Omental fat pad (tissue), 4 donors: ENCODE results near the gene MRPS27. TPM values are rescaled to one million over a fixed set of nuclear protein-coding genes. Genes with fewer than 3 reads are reported as not detected.

Experiments used
- ATAC-seq: fragments of 150-250 bp; one replicate; pipeline ENCODE4 v1.9.1; 2016; ENCODE audit warnings: mild to moderate bottlenecking, moderate library complexity; ENCODE audit not compliant: low FRiP score
- DNase-seq: peaks from one replicate; pipeline ENCODE4 v3.0.0-alpha.2; 2019; ENCODE audit warnings: low spot score
- CTCF ChIP-seq, 3 donors: fragments of 450-650 bp; IDR thresholded peaks; one replicate each; pipeline ENCODE4 v1.5.1; 2016 to 2017; ENCODE audit warnings: antibody characterized with exemption in 3 of 3, mild to moderate bottlenecking in 3 of 3, moderate library complexity in 2 of 3
- total RNA-seq, 4 donors: library from RNA; depleted of rRNA; stranded (reverse); fragments of >200 nt; gene quantifications; one replicate each; pipeline ENCODE4 v1.1.0, GENCODE V29; 2016

MRPS27 gene
- total RNA-seq, 4 donors from 2014 or later: 45.4 to 53.9 (median 51.4) TPM

GRCh38 chr5:72209147-72210115 is 110.6 kb downstream of the MRPS27 start:
- TF ChIP-seq CTCF (IDR thresholded peaks at IDR 0.05): no peak
- ATAC-seq (no peak), DNase-seq (no peak)

GRCh38 chr5:72208324-72208926 is 111.6 kb downstream of the MRPS27 start:
- ATAC-seq: no peak
- no peak for DNase-seq
- no peak for TF ChIP-seq CTCF (IDR thresholded peaks at IDR 0.05)

GRCh38 chr5:72206994-72207393 is 113.0 kb downstream of the MRPS27 start:
- ATAC-seq (no peak), DNase-seq (no peak)
- no peak for TF ChIP-seq CTCF (IDR thresholded peaks at IDR 0.05)

GRCh38 chr5:72206160-72206559 is 113.9 kb downstream of the MRPS27 start:
- TF ChIP-seq CTCF (IDR thresholded peaks at IDR 0.05): no peak
- ATAC-seq (no peak), DNase-seq (no peak)

- ATAC-seq: no peak
- DNase-seq: no peak
- no peak for TF ChIP-seq CTCF (IDR thresholded peaks at IDR 0.05)
Measured at GRCh38 chr5:72205431-72206009, 114.5 kb downstream of the MRPS27 start.

GRCh38 chr5:72204946-72205345 is 115.1 kb downstream of the MRPS27 start:
- ATAC-seq: no peak
- TF ChIP-seq CTCF (IDR thresholded peaks at IDR 0.05): no peak

More at GRCh38 chr5:72204946-72205345, 115.1 kb downstream of the MRPS27 start:
- no peak for DNase-seq
